Stimulated activated naive CD4-positive, alpha-beta T cell (primary cell): ENCODE measurements around the gene HMOX1.
"Not testable (repeated sequence)": the region's sequence is repeated elsewhere in the genome, so short reads cannot be mapped to it uniquely, and the experiment has no call there.

Experiments used
- DNase-seq, 6 experiments: peaks; one replicate each; lab custom pipeline; 2025; lab: John Stamatoyannopoulos, UW

The HMOX1 gene

DNA sequence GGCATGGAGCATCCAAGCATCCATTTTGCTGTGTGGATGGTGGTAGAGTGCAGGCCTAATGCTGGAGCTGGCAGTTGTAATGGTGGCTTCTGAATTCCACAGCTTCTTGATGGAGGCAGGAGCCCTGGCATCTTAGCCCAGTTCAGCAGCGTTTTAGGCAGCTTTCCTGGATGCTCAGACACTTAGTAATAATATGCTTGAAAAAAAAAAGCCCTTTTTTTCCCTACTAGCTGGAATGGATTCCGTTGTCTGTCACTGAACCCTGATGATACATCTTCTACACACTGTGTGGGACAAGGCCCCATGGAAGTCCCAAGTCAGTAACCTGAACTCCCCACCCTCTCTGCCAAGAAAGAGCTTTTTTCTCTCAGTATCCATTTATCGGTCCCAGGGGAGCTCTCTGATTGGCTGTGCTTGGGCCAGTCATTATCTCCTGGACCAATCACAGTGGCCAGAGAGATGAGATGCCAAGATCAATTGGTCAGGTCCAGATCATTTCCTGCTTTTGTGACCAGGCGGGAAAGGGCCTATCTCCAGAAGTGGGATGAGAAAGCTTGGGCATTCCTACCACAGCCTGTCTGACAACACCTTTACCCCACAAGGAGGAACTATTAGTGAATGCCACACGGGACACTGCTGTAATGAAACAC, 53.3 kb downstream of the HMOX1 start:
- DNase-seq, result no peak

DNA sequence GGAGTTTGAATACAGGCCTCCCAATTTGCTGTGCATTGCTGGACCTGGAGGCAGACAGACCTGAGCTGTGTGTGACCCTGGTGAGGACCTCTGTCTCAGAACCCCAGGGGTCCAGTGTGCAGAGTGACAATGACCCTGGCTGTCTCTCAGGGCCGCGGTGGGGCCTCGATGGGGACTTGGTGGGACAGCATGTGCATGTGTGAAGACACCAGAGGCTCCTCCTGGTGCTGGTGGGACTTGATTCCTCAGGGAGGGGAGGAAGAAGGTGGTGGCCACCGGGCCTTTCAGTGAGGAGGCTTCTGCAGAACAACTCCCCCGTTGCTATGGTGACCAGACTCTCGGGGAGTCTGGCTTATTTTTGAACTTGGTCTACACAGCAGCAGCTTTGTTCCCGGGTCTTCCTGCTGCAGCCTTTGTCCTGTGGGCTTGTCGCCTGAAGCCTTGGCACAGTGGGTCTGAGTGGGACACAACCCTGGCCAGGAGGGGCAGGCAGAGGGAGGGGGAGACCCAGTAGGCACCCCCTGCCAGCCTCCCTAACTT, 54.4 kb downstream of the HMOX1 start:
- no peak for DNase-seq

DNA sequence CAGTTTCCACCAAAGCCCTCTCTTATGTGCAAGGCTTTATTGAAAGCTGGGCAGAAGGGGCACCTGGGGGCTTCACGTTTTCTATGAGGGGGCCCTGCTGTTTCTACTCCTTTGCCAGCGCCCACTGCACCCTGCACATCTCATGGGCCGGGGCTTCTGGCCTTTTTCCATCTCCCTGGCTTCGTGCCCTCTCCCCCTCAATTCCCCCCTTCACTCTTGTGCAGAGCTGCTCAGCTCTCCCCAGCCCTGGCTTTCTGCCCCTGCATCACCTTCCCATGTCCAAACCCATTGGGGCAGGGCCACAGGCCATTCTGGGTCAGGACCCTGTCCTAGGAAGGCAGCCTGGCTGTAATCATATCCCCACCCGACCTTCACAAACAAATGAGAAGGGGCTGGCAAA, 55.5 kb downstream of the HMOX1 start:
- DNase-seq, result no peak

DNA sequence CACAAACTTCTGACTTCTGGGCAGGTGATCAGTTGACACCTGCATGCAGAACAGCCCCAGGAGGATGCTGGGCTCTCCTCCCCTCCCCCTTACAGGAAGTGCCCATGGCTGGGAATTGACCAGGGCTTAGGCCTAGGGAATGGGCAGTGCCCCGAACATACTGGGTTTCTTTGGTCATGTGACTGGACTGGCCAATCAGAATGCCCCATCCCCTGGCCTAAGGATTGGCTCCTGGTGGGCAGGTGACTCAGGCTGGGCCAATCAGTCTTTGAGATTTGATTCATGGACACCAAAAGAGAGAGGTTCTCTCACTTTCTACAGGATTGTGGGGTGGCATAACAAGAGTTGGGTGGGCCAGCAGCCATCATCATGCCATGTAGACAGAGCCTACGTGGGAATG, 56.2 kb downstream of the HMOX1 start:
- DNase-seq, result no peak

DNA sequence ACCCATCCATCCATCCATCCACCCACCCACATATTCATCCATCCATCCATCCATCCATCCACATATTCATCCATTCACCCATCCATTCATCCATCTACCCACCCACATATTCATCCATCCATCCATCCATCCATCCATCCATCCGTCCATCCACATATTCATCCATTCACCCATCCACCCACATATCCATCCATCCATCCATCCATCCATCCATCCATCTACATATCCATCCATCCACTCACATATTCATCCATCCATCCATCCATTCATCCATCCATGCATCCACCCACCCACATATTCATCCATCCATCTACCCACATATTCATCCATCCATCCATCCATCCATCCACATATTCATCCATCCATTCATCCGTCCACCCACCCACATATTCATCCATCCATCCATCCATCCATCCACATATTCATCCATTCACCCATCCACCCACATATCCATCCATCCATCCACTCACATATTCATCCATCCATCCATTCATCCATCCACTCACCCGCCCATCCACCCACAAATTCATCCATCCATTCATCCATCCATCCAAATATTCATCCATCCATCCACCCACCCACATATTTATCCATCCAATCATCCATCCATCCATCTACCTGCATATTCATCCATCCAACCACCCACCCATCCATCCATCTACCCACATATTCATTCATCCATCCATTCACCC, 57.9 kb downstream of the HMOX1 start:
- not testable (repeated sequence) for DNase-seq

DNA sequence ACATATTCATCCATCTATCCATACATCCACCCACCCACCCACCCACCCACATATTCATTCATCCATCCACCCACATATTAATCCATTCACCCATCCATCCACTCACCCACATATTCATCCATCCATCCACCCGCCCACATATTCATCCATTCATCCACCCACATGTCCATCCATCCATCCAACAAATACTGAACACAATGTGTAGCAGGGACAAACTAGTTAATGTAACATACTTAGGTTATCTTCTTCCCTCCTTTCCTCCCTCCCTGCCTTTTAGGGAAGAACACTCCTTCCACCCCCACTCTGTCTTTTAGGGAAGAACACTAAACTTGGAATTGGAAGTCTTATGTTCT, 58.4 kb downstream of the HMOX1 start:
- no peak for DNase-seq

DNA sequence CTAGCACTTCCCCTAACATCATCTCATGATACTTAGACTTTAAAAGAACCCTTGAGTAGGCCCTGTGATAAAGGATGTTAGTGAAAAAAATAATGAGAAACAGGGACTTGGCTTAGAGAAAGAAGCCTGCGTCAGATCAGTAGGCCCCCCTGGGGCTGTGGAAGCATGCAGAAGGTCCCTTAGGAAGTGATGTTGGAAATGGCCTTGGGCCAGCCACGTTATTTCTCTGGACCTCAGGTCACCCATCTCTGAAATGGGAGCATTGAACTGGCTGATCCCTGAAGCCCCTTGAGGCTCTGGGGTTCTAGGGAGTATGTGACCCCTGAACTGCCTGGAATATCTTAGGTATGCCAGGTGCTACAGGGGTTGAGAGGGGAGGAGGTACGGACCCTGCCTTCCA, 59.2 kb downstream of the HMOX1 start:
- no peak for DNase-seq

DNA sequence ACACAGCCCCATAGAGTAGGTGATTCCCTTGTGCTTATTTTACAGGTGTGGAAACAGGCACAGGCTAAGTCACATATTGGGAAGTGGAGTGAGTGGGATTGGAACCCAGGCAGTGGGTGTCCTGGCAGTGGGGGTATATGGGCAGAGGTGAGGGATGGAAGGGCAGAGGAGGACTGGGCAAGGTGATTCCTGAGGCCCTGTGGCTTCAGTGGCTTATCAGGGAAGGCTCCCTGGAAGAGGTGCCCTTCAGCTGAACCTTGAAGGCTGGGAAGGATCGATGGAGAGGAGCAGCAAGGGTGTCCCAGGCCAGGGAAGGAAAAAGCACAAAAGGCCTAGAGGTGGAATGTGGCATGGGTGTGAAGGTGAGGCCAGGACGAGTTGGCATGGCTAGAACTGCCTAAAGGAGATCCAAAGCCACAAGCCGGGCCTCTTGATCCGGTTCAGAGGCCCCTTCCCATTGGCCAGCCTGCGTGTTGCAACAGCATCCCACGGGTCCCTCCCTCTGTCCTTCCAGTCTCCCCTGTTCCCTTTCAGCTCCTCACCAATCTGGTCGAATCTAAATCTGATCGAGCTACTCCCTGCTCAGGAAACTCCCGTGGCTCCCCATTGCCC, 60.7 kb downstream of the HMOX1 start:
- no peak for DNase-seq

DNA sequence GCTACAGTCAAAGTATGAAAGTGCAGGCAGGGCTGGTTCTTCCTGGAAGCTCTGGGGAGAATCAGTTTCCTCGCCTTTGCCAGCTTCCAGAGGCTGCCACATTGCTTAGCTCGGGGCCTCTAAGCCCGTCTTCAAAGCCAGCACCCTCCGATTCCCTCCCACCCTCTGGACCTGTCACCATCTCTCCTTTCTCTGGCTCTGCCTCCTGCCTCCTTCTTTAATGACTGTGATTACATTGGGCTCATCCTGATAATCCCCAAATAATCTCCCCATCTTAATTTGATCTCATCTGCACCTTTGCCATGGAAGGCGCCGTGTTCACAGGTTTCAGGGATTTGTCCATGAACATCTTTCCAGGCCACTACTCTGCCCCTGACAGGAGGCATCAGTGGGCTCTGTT, 61.6 kb downstream of the HMOX1 start:
- no peak for DNase-seq

DNA sequence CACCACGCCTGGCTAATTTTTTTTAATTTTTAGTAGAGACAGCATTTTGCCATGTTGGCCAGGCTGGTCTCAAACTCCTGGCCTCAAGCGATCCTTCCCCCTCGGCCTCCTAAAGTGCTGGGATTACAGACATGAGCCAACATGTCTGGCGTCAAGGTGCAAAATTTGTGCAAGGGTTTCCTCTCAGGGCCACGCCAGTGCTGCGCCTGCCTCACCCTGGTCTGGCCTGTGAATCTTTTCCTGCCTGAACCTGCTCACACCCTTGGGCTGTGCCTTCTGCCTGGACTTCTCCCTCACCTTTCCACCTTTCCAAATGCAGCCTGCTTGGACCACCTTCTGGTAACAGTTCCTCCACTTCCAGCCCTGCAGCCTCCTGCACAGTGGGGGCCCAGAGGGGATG, 62.4 kb downstream of the HMOX1 start:
- DNase-seq, result no peak
